GM12878 (cell line): ENCODE data around the gene ARID3A. TPM values are rescaled to one million over a fixed set of nuclear protein-coding genes. Genes with fewer than 3 reads are reported as not detected.

Experiments used
- ATF7 ChIP-seq: fragments of 450-650 bp; IDR thresholded peaks from 2 replicates; pipeline ENCODE4 v1.6.1; 2016; ENCODE audit warnings: low read depth, mild to moderate bottlenecking
- JUNB ChIP-seq: IDR thresholded peaks from 2 replicates; pipeline ENCODE4 v1.6.1; 2016; ENCODE audit warnings: antibody characterized with exemption, mild to moderate bottlenecking
- MTA2 ChIP-seq: fragments of 450-650 bp; IDR thresholded peaks from 2 replicates; pipeline ENCODE4 v1.6.1; 2016; ENCODE audit warnings: low read depth, mild to moderate bottlenecking, moderate library complexity
- MTA3 ChIP-seq: IDR thresholded peaks from 2 replicates; pipeline ENCODE4 v1.6.1; 2012; ENCODE audit warnings: low read length, inconsistent platforms, borderline replicate concordance
- MYC ChIP-seq: IDR thresholded peaks from 2 replicates; pipeline ENCODE4 v1.6.1; 2011; ENCODE audit warnings: mild to moderate bottlenecking, low read length, moderate library complexity, inconsistent platforms; ENCODE audit not compliant: insufficient read depth, insufficient replicate concordance, insufficient read length, severe bottlenecking
- PAX5 ChIP-seq: IDR thresholded peaks from 2 replicates; pipeline ENCODE4 v1.6.1; 2011; ENCODE audit warnings: low read depth, low read length, borderline replicate concordance
- POU2F2 ChIP-seq: IDR thresholded peaks from 3 replicates; pipeline ENCODE4 v1.6.1; 2011; ENCODE audit warnings: low read depth, mild to moderate bottlenecking, low read length, borderline replicate concordance
- PRDM15 ChIP-seq: fragments of 450-650 bp; formaldehyde crosslinking; IDR thresholded peaks from 2 replicates; pipeline ENCODE4 v1.4.0; 2020; ENCODE audit warnings: mild to moderate bottlenecking, moderate library complexity
- STAT3 ChIP-seq: IDR thresholded peaks from 2 replicates; pipeline ENCODE4 v1.6.1; 2011; ENCODE audit warnings: low read depth, low read length, improper control_type of control experiment
- ZBTB33 ChIP-seq: fragments of 450-650 bp; IDR thresholded peaks from 2 replicates; pipeline ENCODE4 v1.6.1; 2017; ENCODE audit warnings: mild to moderate bottlenecking
- ZZZ3 ChIP-seq: IDR thresholded peaks from 2 replicates; pipeline ENCODE4 v1.6.1; 2011; ENCODE audit warnings: low read depth; ENCODE audit not compliant: control insufficient read depth, insufficient read length
- polyA plus RNA-seq, 11 experiments: library from polyadenylated mRNA; depleted of rRNA in 4 of 11; unstranded in 6 of 11; stranded (reverse) in 5 of 11; fragments of >200 nt; fragmentation: Nextera tagmentation in 4 of 11; fragmentation: Illumina TruSeq in 1 of 11; extraction: Ambion mirVana in 4 of 11; extraction: Trizol in 1 of 11; gene quantifications; 1 replicate in 1 of 11; 2 replicates in 10 of 11; pipeline versions ENCODE4 v1.2.1 to v1.2.3, GENCODE V29; 2011 to 2016; ENCODE audit warnings: inconsistent platforms in 2 of 11, missing spikeins in 2 of 11, low read depth in 1 of 11
- total RNA-seq, 4 experiments: library from RNA; depleted of rRNA in 3 of 4; stranded (reverse); fragments of >200 nt in 3 of 4; fragmentation: Illumina TruSeq in 1 of 4; extraction: Trizol in 1 of 4; gene quantifications; 2 replicates each; pipeline versions ENCODE4 v1.2.1 to v1.2.3, GENCODE V29; 2013 to 2021
- TF ChIP-seq, protein P1 (sequence below): fragments of 450-650 bp; IDR thresholded peaks from 2 replicates; pipeline ENCODE4 v1.6.1; 2016; ENCODE audit warnings: mild to moderate bottlenecking
- TF ChIP-seq, protein P2 (sequence below): IDR thresholded peaks from 2 replicates; pipeline ENCODE4 v1.6.1; 2011; ENCODE audit warnings: low read depth, low read length, improper control_type of control experiment, borderline replicate concordance
- TF ChIP-seq, protein P3 (sequence below): IDR thresholded peaks from 2 replicates; pipeline ENCODE4 v1.6.1; 2012; ENCODE audit warnings: mild to moderate bottlenecking, low read depth, low read length
- TF ChIP-seq, protein P4 (sequence below): IDR thresholded peaks from 2 replicates; pipeline ENCODE4 v1.6.1; 2011; ENCODE audit warnings: mild to moderate bottlenecking, low read depth, low read length, moderate library complexity; ENCODE audit not compliant: insufficient replicate concordance

Gene ARID3A
- total and polyA plus RNA-seq, 10 of the 15 experiments (the other 5 are each of a cell fraction or from before 2014, with no cell fraction given) = 0.76 to 70.0 (median 16.7) TPM

- TF ChIP-seq PRDM15 (CRISPR knock-in tag) (no peak), POU2F2 (peak; percentile 26; the same call in 1 of the 3 replicates), ZZZ3 (no peak), JUNB (no peak), ZBTB33 (no peak), MTA2 (peak; percentile 51; the same call in 1 of the 2 replicates), MYC (no peak), STAT3 (no peak), ATF7 (no peak), PAX5 (no peak), MTA3 (no peak)
- TF ChIP-seq, protein P1, sequence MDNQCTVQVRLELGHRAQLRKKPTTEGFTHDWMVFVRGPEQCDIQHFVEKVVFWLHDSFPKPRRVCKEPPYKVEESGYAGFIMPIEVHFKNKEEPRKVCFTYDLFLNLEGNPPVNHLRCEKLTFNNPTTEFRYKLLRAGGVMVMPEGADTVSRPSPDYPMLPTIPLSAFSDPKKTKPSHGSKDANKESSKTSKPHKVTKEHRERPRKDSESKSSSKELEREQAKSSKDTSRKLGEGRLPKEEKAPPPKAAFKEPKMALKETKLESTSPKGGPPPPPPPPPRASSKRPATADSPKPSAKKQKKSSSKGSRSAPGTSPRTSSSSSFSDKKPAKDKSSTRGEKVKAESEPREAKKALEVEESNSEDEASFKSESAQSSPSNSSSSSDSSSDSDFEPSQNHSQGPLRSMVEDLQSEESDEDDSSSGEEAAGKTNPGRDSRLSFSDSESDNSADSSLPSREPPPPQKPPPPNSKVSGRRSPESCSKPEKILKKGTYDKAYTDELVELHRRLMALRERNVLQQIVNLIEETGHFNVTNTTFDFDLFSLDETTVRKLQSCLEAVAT = no peak
- TF ChIP-seq, protein P2, sequence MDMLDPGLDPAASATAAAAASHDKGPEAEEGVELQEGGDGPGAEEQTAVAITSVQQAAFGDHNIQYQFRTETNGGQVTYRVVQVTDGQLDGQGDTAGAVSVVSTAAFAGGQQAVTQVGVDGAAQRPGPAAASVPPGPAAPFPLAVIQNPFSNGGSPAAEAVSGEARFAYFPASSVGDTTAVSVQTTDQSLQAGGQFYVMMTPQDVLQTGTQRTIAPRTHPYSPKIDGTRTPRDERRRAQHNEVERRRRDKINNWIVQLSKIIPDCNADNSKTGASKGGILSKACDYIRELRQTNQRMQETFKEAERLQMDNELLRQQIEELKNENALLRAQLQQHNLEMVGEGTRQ = no peak
- TF ChIP-seq, protein P3, sequence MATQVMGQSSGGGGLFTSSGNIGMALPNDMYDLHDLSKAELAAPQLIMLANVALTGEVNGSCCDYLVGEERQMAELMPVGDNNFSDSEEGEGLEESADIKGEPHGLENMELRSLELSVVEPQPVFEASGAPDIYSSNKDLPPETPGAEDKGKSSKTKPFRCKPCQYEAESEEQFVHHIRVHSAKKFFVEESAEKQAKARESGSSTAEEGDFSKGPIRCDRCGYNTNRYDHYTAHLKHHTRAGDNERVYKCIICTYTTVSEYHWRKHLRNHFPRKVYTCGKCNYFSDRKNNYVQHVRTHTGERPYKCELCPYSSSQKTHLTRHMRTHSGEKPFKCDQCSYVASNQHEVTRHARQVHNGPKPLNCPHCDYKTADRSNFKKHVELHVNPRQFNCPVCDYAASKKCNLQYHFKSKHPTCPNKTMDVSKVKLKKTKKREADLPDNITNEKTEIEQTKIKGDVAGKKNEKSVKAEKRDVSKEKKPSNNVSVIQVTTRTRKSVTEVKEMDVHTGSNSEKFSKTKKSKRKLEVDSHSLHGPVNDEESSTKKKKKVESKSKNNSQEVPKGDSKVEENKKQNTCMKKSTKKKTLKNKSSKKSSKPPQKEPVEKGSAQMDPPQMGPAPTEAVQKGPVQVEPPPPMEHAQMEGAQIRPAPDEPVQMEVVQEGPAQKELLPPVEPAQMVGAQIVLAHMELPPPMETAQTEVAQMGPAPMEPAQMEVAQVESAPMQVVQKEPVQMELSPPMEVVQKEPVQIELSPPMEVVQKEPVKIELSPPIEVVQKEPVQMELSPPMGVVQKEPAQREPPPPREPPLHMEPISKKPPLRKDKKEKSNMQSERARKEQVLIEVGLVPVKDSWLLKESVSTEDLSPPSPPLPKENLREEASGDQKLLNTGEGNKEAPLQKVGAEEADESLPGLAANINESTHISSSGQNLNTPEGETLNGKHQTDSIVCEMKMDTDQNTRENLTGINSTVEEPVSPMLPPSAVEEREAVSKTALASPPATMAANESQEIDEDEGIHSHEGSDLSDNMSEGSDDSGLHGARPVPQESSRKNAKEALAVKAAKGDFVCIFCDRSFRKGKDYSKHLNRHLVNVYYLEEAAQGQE = no peak
- TF ChIP-seq, protein P4, sequence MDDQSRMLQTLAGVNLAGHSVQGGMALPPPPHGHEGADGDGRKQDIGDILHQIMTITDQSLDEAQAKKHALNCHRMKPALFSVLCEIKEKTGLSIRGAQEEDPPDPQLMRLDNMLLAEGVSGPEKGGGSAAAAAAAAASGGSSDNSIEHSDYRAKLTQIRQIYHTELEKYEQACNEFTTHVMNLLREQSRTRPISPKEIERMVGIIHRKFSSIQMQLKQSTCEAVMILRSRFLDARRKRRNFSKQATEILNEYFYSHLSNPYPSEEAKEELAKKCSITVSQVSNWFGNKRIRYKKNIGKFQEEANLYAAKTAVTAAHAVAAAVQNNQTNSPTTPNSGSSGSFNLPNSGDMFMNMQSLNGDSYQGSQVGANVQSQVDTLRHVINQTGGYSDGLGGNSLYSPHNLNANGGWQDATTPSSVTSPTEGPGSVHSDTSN = no peak
Measured at GRCh38 chr19:932648-933552, 7.1 kb downstream of the ARID3A start (continued).
